OCI-LY1 (cell line): ENCODE results near the gene LRRTM1.

Experiments
- CTCF ChIP-seq: fragments of 200-600 bp; sonication (generic), shearing (Covaris generic); IDR thresholded peaks from 2 replicates; pipeline ENCODE4 v1.5.1; 2017; ENCODE audit warnings: mild to moderate bottlenecking, antibody characterized with exemption, low read length, moderate library complexity, mixed read lengths
- EZH2 ChIP-seq: fragments of 200-600 bp; sonication (generic), shearing (Covaris generic); IDR thresholded peaks from 2 replicates; pipeline ENCODE4 v1.8.0; 2017; ENCODE audit warnings: borderline replicate concordance, mixed run types, mild to moderate bottlenecking, antibody characterized with exemption, low read length, moderate library complexity, mixed read lengths

GRCh38 chr2:80258341-80258740 lies 46.2 kb downstream of the LRRTM1 start:
- no peak for TF ChIP-seq CTCF
- no peak for TF ChIP-seq EZH2
